Fibroblast of pulmonary artery (primary cell): ENCODE results near the gene CALCOCO1.

Source experiments
- DNase-seq: peaks from one replicate; pipeline ENCODE4 v3.0.0-alpha.2; 2010; ENCODE audit warnings: low read depth
- H3K4me3 ChIP-seq: replicated peaks from 2 replicates; pipeline ENCODE4 v1.5.1; 2011; ENCODE audit warnings: low read depth, mild to moderate bottlenecking, control low read depth, low read length, moderate library complexity
- TF ChIP-seq, protein P1 (sequence below): IDR thresholded peaks from 2 replicates; pipeline ENCODE4 v1.5.1; 2011; ENCODE audit warnings: mild to moderate bottlenecking, control low read depth, low read length, inconsistent platforms; ENCODE audit errors: missing control alignments

Gene CALCOCO1

GRCh38 chr12:53670971-53671370 is 56.3 kb downstream of the CALCOCO1 start:
- H3K4me3 ChIP-seq, result no peak overlapping the region
- TF ChIP-seq, protein P1, sequence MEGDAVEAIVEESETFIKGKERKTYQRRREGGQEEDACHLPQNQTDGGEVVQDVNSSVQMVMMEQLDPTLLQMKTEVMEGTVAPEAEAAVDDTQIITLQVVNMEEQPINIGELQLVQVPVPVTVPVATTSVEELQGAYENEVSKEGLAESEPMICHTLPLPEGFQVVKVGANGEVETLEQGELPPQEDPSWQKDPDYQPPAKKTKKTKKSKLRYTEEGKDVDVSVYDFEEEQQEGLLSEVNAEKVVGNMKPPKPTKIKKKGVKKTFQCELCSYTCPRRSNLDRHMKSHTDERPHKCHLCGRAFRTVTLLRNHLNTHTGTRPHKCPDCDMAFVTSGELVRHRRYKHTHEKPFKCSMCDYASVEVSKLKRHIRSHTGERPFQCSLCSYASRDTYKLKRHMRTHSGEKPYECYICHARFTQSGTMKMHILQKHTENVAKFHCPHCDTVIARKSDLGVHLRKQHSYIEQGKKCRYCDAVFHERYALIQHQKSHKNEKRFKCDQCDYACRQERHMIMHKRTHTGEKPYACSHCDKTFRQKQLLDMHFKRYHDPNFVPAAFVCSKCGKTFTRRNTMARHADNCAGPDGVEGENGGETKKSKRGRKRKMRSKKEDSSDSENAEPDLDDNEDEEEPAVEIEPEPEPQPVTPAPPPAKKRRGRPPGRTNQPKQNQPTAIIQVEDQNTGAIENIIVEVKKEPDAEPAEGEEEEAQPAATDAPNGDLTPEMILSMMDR, result no peak
- no peak for DNase-seq

DNA sequence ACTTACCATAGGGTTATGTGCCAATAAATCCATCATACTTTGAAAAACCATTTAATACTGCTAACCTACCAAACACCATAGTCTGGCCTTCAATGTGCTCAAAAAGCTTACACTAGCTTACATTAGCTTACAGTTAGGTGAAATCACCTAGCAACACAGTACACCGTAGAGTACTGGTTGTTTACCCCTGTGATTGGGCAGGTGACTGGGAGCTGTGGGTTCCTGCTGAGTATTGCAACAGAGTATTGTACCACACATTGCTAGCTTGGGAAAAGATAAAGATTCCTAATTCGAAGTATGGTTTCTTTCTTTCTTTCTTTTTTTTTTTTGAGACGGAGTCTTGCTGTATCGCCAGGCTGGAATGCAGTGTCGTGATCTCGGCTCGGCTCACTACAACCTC is 56.9 kb downstream of the CALCOCO1 start:
- no peak overlapping the region for H3K4me3 ChIP-seq
- TF ChIP-seq, protein P1, result no peak
- peak; percentile 31 for DNase-seq

DNA sequence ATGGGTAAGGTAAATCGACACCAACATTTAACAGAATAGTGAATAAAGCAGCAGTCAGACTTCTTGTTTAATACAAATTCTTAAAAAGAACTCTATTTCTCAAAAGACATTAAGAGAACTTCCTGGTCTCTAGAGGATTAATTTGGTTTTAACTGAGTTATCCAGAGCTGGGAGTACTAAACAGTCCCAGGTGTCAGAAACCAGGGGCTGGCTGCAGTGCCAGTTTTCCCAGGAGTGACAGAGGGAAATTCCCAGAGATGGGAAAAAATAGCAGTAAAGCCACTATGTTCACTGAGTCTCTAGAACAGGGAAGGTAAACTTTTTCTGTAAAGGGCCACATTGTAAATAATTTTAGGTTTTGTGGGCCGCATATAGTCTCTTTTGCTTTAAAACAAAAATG is 60.2 kb downstream of the CALCOCO1 start:
- TF ChIP-seq, protein P1, result no peak
- no peak for DNase-seq
- no peak overlapping the region for H3K4me3 ChIP-seq

DNA sequence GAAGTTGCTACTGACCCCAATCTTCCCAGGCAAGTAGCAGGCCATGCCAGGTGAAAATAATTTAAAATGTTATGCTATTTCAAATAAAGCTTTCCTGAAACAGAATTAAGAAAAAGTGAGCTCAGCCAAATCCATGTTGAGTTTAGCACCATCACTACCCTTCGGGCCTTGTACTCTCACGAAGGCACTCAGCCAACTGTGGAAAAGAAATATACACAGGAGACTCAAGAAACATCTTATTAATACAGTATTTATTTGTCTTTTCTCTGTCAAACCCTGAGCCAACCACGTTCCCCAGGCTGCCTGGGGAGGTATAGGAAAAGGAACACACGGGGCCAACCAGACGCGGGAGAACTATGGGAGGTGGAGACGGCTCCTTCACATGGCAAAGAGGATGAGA is 62.3 kb downstream of the CALCOCO1 start:
- TF ChIP-seq, protein P1, result no peak
- DNase-seq, result no peak
- no peak overlapping the region for H3K4me3 ChIP-seq

DNA sequence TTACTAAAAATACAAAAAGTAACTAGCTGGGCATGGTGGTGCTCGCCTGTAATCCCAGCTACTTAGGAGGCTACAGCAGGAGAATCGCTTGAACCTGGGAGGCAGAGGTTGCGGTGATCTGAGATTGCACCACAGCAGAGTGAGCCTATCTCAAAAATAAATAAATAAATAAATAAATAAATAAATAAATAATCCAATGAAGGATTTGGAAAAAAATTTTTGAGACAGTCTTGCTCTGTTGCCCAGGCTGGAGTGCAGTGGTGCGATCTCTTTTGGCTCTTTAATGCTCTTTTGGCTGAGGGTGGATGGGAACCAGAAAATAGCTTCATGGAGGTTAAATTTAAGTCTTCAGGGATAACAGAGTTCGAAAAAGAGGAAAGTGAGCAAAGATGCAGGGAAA is 63.1 kb downstream of the CALCOCO1 start:
- TF ChIP-seq, protein P1, result no peak

GRCh38 chr12:53660041-53660440 is 67.2 kb downstream of the CALCOCO1 start:
- no peak overlapping the region for H3K4me3 ChIP-seq
- peak; percentile 56 for DNase-seq
- TF ChIP-seq, protein P1, result no peak

More for the DNA sequence above, 63.1 kb downstream of the CALCOCO1 start:
- no peak overlapping the region for H3K4me3 ChIP-seq
- no peak for DNase-seq

DNA sequence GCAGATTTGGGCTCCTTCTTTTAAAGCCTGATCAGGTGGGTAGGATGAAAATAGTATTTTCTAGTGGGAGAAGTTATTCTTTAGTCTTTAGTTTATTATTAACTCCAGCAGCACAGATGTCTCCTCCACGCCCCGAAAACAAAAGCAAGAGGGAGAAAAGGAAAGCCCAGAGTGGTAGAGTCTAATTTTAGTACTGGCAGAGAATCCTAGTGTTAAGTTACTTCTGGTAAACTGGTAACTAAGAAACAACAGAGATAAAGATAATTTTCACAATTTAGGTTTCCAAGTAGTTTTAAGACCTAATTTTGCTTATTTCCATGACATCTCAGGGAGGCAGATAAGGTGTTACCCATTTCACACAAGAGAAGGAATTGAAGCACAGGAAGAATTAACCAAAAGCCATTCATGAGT is 67.7 kb downstream of the CALCOCO1 start:
- H3K4me3 ChIP-seq, result no peak overlapping the region
- TF ChIP-seq, protein P1, result no peak
- peak; percentile 53 for DNase-seq
